Transverse colon (tissue), 4 donors: ENCODE results near the gene THAP7.

ENCODE experiments used
- CTCF ChIP-seq, 5 experiments: fragments of 200-600 bp in 3 of 5; fragments of 450-650 bp in 2 of 5; sonication (generic) in 3 of 5; IDR thresholded peaks; 1 replicate in 2 of 5; 2 replicates in 3 of 5; pipeline ENCODE4 v1.5.1; 2016 to 2017; ENCODE audit warnings: antibody characterized with exemption in 5 of 5, inconsistent platforms in 3 of 5, mild to moderate bottlenecking in 2 of 5, moderate library complexity in 1 of 5
- POLR2A ChIP-seq: fragments of 450-650 bp; IDR thresholded peaks from one replicate; pipeline ENCODE4 v1.6.1; 2016; ENCODE audit warnings: antibody characterized with exemption, mild to moderate bottlenecking, moderate library complexity
- POLR2AphosphoS5 ChIP-seq, 3 donors: sonication (generic); formaldehyde crosslinking; IDR thresholded peaks; one replicate each; pipeline ENCODE4 v1.6.1; 2016; ENCODE audit warnings: antibody characterized with exemption in 3 of 3

- no peak for TF ChIP-seq CTCF (IDR thresholded peaks at IDR 0.05)
- TF ChIP-seq POLR2A, result no peak
- no peak for TF ChIP-seq POLR2AphosphoS5 (IDR thresholded peaks at IDR 0.05)
These were observed 49.4 kb upstream of the THAP7 start for GRCh38 chr22:21051145-21051830.
